IPS-18c (cell line): Measurements from ENCODE around the gene MED15.
"Not testable (repeated sequence)": the region's sequence is repeated elsewhere in the genome, so short reads cannot be mapped to it uniquely, and the experiment has no call there.

Experiments used
- H3K4me3 ChIP-seq: 2 replicates; pipeline ENCODE4 v1.7.0; 2013; ENCODE audit warnings: low read depth, mild to moderate bottlenecking, low read length, moderate library complexity; ENCODE audit not compliant: insufficient read depth
- H3K9me3 ChIP-seq: one replicate; pipeline ENCODE4 v1.6.1; 2013; ENCODE audit warnings: mild to moderate bottlenecking, low read length, moderate library complexity; ENCODE audit not compliant: control insufficient read depth, insufficient read depth

The MED15 gene

DNA sequence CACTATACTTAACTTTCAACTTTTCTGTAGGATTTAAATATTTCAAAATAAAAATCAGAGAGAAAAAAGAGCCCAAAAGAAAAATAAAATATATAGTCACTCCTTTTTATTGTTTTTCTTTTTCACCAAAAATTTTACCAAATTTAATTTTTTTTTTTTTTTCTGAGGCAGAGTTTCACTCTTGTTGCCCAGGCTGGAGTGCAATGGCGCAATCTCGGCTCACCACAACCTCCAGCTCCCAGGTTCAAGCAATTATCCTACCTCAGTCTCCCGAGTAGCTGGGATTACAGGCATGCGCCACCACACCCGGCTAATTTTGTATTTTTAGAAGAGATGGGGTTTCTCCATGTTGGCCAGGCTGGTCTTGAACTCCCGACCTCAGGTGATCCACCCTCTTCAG is 29.4 kb upstream of the MED15 start:
- not testable (repeated sequence) for H3K4me3 ChIP-seq, H3K9me3 ChIP-seq

DNA sequence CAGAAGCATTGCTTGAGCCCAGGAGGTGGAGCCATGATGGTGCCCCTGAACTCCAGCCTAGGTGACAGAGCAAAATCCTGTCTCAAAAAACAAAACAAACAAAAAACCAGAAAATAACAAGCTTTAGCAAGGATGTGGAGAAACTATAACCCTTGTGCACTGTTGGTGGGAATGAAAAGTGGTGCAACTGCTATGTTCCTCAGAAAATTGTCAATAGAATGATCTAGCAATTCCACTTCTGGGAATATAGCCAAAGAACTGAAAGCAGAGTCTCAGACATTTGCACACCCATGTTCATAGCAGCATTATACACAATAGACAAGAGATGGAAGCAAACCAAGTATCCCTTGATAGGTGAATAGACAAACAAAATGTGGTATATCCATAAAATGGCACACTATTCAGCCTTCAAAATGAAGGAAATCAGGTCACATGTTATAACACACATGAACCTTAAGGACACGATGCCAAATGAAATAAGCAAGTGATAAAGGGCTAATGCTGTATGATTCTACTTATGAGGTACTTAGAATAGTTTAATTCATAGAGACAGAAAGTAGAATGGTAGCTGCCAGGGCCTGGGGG is 27.7 kb upstream of the MED15 start:
- Histone ChIP-seq H3K4me3 (no peak overlapping the region), H3K9me3 (no peaks in the 10 kb centered on the region)

DNA sequence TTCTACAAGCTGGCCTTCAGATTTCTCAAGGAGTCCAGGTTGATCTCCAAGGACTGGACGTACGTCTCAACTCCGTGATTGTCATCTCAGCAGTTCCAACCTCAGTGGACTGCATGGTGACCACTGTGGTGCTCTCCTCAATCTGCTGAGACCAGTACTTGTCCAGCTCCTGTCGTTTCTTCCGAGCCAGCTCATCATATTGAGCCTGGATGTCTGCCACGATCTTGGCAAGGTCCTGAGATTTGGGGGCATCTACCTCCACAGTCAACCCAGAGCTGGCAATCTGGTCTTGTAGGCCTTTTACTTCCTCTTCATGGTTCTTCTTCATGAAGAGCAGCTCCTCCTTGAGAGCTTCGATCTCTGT is 24.3 kb upstream of the MED15 start:
- H3K9me3 ChIP-seq, H3K4me3 ChIP-seq: not testable (repeated sequence)

DNA sequence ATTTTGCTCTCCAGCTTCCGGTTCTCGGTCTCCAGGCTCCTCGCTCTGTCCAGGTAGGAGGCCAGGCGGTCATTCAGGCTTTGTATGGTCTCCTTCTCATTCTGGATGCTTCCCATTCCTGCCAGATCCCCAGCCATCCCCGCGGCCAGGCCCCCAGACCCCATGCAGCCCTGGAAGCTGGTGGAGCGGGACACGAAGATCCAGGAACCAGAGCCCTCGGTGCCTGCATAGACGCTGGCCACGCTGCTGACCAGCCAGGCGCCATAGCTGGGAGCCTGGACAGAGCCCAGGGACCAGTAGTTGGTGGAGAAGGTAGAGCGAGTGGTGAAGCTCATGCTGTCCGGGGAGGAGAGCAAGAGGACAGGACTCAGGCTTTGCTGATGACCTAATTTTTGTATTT is 23.6 kb upstream of the MED15 start:
- Histone ChIP-seq H3K4me3 (no peak overlapping the region), H3K9me3 (no peaks in the 10 kb centered on the region)

DNA sequence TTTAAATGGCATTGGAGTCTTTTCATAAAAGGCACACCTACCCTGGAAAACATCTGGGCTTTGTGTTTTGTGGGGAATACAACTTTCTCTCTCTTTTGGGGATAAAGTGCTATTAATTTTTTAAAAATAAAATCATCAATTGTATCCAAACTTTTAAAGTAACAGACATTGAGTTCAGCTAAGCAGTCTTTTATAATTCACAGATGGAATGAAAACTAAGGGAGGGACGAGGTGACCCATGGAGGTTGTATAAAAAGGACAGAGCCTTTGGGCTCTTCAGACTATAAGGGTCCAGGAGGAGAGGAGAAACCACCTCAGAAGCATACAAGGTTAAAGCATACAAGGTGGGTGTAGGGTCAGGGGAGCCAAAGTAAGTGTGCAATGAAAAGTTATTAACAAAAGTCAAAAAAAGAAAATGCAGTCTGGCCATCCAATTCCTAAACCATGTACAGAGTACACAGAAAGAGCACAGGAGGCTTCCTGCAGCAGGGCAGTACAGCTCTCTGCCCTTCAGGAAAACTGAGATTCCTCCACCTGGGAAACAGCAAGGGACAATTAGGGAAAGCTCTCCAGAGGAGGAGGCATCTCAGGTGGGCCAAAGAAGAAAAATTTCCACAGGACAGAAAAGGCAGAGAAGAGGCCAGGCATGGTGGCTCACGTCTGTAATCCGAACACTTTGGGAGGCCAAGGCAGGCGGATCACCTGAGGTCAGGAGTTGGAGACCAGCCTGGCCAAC is 22.3 kb upstream of the MED15 start:
- Histone ChIP-seq H3K4me3 (no peak overlapping the region), H3K9me3 (no peaks in the 10 kb centered on the region)

DNA sequence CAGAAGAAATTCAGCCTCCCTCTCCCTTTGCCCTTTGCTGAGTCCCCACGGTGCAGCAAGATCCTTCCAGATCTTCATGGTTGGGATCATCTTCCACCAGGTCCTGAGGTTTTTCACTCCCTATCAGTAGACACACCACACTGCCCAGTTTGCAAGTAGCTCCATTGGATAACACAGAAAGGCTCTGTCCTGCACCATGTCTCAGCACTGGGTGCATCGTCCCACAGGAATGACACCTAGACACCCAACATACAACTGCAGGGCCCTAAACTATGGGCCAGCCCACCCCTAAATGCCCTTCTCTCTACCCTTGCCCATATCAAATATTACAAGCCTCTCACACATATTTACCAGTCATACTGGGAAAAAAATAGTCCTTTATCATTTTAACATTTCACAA is 21.2 kb upstream of the MED15 start:
- Histone ChIP-seq H3K4me3 (no peak overlapping the region), H3K9me3 (no peaks in the 10 kb centered on the region)

DNA sequence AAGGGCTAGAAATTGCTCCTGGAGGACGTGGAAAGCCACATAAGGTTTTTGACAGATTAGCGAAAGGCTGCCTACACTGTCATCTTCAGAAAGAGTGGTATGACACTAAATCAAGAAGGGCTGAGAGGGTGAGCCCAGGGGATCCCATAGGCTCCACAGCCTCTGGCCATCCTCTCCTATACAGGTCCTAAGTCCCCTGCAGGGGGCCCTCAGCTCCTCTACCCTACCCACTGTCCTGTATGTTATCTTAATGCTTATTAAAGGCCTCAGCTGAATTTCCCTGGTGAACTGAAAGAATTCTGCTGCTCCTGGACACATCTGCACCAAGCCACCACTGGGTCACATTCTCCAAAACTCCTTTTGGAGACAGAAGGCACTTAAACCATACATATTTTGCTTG is 19.7 kb upstream of the MED15 start:
- no peak overlapping the region for H3K4me3 ChIP-seq
- H3K9me3 ChIP-seq, result no peaks in the 10 kb centered on the region

DNA sequence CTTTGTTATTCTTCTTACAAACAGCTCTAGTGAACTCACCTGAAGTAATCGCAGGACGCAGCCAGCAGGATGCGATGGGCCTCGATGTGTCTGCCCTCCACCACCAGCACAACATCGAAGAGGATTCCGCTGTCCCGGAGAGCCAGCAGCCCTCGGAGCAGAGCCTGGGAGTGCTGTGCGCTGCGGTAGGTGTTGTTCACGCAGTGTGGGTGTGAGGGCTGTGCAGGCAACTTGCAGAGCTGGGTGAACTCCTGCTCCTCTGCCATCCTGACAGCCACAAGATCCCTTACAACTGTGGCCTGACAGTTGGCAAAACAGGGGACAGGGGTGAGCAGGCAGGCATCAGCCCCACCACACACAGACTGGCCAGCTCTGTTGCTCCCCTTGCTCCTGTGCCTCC is 18.5 kb upstream of the MED15 start:
- Histone ChIP-seq H3K4me3 (no peak overlapping the region), H3K9me3 (no peaks in the 10 kb centered on the region)

DNA sequence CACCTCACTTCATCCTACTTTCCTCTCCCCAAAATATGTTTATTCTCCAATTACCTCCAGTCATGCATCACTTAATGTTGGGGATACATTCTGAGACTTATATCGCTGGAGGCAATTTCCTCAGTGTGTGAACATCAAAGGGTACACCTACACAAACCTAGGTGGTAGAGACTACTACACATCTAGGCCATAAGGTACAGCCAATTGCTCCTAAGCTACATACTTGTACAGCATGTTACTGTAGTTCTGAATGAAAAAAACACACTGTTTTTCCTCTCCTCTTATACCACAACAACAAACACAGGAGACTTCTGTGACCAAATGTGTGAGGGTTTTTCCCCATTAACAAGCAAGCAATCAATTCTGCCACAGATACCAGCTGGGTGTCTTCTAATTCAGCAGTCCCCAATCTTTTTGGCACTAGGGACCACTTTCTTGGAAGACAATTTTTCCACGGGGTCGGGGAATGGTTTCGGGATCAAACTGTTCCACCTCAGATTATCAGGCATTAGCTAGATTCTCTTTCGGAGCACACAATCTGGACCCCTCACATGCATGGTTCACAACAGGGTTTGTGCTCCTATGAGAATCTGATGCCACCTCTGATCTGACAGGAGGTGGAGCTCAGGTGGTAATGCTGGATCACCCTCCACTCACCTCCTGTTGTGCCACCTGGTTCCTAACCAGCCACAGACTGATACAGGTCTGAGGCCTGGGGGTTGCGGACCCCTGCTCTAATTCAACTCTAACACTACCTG is 17.0 kb upstream of the MED15 start:
- H3K4me3 ChIP-seq, result no peak overlapping the region
- no peaks in the 10 kb centered on the region for H3K9me3 ChIP-seq

DNA sequence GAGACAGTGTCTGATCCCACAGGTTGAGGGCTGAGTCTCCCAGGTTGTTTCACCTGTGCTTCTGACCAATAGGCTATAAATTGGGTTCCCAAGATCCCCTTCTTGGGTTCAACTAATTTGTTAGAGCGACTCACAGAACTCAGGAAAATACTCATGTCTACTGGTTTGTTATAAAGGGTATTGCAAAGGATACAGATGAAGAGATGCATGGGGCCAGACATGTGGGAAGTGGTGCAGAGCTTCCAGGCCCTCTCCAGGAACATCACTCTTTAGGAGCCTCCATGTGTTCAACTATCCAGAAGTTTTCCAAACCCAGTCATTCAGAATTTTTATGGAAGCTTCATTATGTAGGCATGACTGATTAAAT is 16.5 kb upstream of the MED15 start:
- Histone ChIP-seq H3K9me3 (no peaks in the 10 kb centered on the region), H3K4me3 (no peak overlapping the region)

DNA sequence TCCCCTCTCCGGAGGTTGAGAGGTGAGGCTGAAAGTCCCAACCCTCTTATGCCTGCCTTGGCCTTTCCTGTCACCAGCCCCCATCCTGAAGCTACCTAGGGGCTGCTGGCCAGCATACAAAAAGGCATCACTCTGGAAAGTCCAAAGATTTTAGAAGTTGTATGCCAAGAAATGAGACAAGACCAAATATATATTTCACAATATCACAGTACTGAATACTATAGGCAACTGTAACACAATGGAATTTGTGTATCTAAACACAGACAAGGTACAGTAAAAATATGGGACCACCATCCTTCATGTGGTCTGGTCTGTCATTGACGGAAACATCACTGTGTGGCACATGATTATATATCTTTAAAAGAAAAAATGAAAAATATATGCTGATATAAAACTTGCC is 16.1 kb upstream of the MED15 start:
- H3K4me3 ChIP-seq, result no peak overlapping the region
- no peaks in the 10 kb centered on the region for H3K9me3 ChIP-seq

DNA sequence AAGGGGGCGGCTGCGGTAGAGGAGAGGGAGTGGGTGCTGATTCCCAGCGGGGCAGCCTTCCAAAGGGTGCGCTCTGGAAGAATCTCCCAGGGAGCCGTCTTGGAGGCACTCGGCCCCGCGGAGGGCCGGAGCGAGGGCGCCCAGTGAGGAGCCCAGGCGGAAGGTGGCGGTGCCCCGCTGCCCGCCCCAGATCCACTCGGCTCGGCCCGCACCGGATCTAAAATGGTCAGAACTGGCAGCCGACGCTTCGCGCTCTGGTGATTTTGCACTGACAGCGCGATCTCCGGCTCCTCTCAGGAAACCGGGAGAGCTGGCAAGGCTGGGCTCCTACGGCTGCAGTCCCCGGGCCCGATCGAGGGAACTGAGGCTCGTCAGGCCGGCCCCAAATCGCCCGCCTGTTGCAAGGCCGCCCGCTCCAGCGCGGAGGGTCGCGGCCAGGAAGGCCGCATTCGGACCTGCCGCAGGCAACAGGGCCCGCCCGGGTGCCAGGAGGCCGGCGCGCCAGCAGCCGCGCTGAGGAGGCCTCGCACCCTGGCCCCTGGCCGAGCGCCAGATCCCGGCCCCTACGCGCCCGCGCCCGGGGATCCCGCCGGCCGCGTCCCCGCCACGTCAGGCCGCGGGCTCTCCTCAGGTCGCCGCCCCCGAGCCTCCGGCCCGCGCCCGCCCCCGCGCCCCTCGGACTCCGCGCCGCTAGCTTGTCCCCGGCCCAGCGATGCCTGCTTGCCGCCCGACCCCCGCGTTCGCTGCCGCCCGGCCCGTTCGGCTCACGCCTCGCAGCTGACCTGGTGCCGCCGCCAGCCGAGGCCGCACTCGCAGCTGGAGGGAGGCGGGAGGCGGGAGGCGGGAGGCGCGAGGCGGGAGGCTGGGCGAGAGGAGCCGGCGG is 12.2 kb upstream of the MED15 start, which contains the start of gene KLHL22:
Gene KLHL22 (minus strand): TSS at position 818 of the 883 bp plus-strand sequence. CDS start 6,584 bp downstream, outside the sequence.
- peak within 1 kb of the TSS; percentile 87 for H3K4me3 ChIP-seq
- no peaks in the 10 kb centered on the region for H3K9me3 ChIP-seq

DNA sequence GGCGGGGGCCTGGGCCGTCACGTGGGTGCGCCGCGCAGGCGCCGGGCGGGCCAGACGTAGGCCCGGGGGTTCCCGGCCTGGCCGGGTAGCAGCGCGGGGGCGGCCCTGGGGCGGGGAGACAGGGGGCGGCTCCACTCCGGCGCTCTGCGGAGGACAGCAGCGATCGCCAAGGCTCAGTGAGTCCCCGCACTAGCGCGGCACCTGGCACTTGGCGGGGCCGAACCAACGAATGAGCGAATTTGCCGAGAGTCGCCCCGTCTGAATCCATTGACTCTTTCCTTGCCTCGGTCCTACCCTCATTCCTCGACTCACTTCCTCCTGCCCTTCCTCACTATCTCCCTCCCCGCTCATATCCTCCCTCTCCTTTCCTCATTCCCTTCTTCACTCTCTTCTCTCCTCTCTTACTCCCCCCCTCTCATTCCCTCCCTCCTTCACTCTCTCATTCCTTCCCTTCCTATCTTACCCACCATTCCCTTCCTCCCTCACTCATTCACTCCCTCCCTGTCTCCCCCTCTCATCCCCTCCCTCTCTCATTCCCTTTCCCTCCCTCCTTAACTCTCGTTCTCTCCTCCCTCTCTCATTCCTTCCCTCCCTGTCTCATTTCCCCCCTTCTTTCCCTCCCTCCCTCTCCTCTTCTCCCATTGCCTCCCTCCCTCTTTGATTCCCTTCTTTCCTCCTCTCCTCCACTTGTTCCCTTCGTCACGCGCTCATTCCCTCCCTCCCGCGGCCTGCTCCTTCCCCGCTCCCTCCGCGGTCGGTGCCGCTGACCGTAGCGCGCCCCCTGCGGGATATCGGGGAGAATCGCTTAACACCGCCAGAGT is 11.3 kb upstream of the MED15 start:
- no peaks in the 10 kb centered on the region for H3K9me3 ChIP-seq
- H3K4me3 ChIP-seq, result peak overlapping the region; percentile 87

DNA sequence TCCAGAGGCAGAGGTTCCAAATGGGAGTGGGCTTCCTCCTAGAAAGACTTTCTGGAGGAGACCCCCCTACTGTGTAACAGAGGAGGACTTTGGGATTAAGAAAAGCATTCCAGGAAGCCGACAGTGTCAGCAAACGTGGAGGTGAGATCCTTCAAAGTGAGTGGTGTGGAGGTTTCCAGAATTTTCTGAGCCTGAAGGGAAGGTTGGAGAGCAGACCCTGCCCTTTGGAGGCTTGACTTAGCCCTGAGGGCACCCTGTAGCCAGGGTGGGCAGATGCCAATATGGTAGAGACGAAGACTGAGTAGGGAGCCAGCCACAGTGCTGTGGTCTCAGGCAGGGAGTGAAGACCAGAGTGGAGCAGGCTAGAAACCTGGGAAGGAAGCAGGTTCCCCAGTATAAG is 10.0 kb upstream of the MED15 start:
- no peak overlapping the region for H3K4me3 ChIP-seq
- H3K9me3 ChIP-seq, result no peaks in the 10 kb centered on the region

DNA sequence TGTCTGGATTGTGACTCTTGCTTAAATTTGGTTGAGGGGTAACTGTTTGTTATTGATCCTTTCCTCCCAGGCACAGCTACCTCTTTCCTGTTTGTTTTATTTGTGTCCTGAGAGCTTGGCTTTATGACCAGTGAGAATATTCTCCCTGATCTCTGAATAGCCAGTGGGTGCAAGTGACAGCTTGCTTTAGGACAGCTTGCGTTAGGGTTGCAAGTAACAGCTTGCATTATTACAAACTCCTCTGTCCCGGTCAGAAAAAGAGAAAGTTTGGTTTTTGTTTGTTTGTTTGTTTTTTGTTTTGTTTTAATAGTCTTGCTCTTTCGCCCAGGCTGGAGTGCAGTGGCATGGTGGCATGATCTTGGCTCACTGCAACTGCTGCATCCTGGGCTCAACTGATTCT is 8.5 kb upstream of the MED15 start:
- Histone ChIP-seq H3K9me3 (no peaks in the 10 kb centered on the region), H3K4me3 (no peak overlapping the region)

DNA sequence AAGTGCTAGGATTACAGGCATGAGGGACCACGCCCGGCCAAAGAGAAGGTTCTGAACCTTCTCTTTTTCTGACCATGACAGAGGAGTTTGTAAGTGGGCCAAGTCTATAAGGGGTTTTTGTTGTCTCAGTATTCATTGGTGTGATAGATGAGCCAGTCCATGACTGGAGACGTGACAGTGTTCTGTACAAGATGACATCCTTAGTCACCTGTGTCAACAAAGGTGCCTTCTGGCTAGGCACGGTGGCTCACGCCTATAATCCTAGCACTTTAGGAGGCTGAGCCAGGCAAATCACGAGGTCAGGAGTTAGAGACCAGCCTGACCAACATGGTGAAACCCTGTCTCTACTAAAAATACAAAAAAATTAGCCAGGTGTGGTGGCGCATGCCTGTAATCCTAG is 7.6 kb upstream of the MED15 start:
- Histone ChIP-seq H3K4me3 (no peak overlapping the region), H3K9me3 (no peaks in the 10 kb centered on the region)

DNA sequence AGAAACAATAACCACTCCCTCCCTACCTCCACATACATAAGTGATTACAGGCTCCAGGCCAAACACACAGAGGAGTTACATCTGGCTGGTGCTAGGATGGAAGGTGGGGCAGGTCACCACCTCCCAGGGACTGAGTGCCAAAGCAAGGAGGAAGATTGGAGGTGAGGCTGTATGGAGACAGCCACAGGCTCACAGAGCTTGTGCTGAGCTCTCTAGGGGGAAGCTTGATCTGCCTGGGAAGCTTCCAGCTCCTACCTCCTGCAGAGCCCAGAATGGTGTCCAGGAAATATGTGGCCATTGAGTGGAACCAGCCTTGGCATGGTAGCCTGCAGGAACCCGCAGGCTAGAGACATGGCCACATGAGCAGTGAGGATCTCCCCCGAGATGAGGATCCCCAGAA is 3.6 kb upstream of the MED15 start:
- Histone ChIP-seq H3K4me3 (no peak overlapping the region), H3K9me3 (no peaks in the 10 kb centered on the region)
